GM12878 (cell line): ENCODE measurements around the gene KCNK7.

Experiments
- ESRRA ChIP-seq: IDR thresholded peaks from 2 replicates; pipeline ENCODE4 v1.6.1; 2012; ENCODE audit warnings: mild to moderate bottlenecking, low read length, improper control_type of control experiment
- HDAC6 ChIP-seq: fragments of 200-600 bp; sonication (generic); IDR thresholded peaks from one replicate; pipeline ENCODE4 v1.8.0; 2017; ENCODE audit warnings: antibody characterized with exemption; ENCODE audit not compliant: unreplicated experiment
- JUNB ChIP-seq: IDR thresholded peaks from 2 replicates; pipeline ENCODE4 v1.6.1; 2016; ENCODE audit warnings: antibody characterized with exemption, mild to moderate bottlenecking
- POLR2A ChIP-seq: IDR thresholded peaks from 2 replicates; pipeline ENCODE4 v1.6.1; 2011; ENCODE audit warnings: low read depth, mild to moderate bottlenecking, low read length
- POLR2AphosphoS5 ChIP-seq: IDR thresholded peaks from 2 replicates; pipeline ENCODE4 v1.6.1; 2011; ENCODE audit warnings: mild to moderate bottlenecking, low read length, inconsistent platforms
- TF ChIP-seq, protein P1 (sequence below), 3 experiments: IDR thresholded peaks in 2 of 3; conservative IDR thresholded peaks in 1 of 3; 2 replicates each; pipeline ENCODE4 v1.5.1; 2011; ENCODE audit warnings: low read depth in 3 of 3, low read length in 3 of 3, mild to moderate bottlenecking in 3 of 3, control low read depth in 2 of 3, moderate library complexity in 2 of 3, inconsistent platforms in 1 of 3, mixed read lengths in 1 of 3; ENCODE audit not compliant: control insufficient read depth in 2 of 3, insufficient read depth in 1 of 3; ENCODE audit errors: extremely low read depth in 1 of 3
- TF ChIP-seq, protein P2 (sequence below): IDR thresholded peaks from 2 replicates; pipeline ENCODE4 v1.6.1; 2011; ENCODE audit warnings: low read depth, mild to moderate bottlenecking, low read length, moderate library complexity, borderline replicate concordance; ENCODE audit errors: extremely low read depth
- TF ChIP-seq, protein P3 (sequence below): fragments of 450-650 bp; IDR thresholded peaks from 2 replicates; pipeline ENCODE4 v1.6.1; 2017; ENCODE audit warnings: mild to moderate bottlenecking

DNA sequence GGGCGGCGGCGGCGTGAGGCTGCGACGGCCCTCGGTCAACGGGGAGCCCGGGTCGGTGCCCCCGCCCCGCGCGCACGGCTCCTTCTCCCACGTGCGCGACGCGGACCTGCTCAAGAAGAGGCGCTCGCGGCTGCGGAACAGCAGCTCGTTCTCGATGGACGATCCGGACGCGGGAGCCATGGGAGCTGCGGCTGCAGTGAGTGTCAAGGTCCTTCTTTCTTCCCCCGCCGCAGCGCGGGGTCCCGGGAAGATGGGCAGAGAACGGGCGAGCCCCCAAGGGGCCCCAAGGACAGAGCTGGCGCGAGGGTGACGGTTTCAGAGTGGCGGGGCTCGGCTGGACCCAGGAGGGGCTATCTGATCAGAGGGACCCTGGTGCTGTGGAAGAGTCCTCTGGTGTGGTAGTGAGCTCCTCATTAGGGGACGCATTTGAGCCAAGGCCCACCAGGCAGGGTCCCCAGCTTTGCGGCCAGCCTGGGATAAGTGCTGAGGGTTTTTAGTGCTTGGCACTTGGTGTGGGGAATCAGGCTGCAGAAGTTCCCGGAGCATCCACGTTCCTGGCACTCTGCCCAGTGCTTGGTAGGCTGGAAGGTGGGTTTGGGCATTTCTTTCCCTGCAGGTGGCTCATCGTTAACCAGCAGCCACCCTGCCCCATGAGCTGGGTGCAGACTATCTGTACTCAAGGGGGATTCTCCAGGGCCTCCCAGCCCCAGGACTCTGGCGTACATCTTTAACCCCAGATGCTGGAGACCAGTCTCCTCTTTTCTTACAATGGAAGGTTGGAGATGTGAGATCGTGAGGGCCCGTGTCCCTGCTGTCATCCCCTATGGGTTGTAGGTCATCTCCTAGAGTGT, 10.0 kb downstream of the KCNK7 start:
- TF ChIP-seq, protein P1, sequence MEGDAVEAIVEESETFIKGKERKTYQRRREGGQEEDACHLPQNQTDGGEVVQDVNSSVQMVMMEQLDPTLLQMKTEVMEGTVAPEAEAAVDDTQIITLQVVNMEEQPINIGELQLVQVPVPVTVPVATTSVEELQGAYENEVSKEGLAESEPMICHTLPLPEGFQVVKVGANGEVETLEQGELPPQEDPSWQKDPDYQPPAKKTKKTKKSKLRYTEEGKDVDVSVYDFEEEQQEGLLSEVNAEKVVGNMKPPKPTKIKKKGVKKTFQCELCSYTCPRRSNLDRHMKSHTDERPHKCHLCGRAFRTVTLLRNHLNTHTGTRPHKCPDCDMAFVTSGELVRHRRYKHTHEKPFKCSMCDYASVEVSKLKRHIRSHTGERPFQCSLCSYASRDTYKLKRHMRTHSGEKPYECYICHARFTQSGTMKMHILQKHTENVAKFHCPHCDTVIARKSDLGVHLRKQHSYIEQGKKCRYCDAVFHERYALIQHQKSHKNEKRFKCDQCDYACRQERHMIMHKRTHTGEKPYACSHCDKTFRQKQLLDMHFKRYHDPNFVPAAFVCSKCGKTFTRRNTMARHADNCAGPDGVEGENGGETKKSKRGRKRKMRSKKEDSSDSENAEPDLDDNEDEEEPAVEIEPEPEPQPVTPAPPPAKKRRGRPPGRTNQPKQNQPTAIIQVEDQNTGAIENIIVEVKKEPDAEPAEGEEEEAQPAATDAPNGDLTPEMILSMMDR (IDR thresholded peaks at IDR 0.05 in 2 of 3, conservative IDR thresholded peaks at IDR 0.05 in 1 of 3; ENCODE audit: control insufficient read depth in 2 of 3, extremely low read depth in 1 of 3, insufficient read depth in 1 of 3, low read depth in 3 of 3, low read length in 3 of 3), result no peak
- TF ChIP-seq POLR2A (peak; percentile 39), HDAC6 (no peak), ESRRA (no peak), POLR2AphosphoS5 (no peak), JUNB (no peak)
- TF ChIP-seq, protein P2, sequence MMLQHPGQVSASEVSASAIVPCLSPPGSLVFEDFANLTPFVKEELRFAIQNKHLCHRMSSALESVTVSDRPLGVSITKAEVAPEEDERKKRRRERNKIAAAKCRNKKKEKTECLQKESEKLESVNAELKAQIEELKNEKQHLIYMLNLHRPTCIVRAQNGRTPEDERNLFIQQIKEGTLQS, result no peak
- TF ChIP-seq, protein P3, sequence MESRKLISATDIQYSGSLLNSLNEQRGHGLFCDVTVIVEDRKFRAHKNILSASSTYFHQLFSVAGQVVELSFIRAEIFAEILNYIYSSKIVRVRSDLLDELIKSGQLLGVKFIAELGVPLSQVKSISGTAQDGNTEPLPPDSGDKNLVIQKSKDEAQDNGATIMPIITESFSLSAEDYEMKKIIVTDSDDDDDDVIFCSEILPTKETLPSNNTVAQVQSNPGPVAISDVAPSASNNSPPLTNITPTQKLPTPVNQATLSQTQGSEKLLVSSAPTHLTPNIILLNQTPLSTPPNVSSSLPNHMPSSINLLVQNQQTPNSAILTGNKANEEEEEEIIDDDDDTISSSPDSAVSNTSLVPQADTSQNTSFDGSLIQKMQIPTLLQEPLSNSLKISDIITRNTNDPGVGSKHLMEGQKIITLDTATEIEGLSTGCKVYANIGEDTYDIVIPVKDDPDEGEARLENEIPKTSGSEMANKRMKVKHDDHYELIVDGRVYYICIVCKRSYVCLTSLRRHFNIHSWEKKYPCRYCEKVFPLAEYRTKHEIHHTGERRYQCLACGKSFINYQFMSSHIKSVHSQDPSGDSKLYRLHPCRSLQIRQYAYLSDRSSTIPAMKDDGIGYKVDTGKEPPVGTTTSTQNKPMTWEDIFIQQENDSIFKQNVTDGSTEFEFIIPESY, result no peak
